LNCaP clone FGC (cell line): ENCODE measurements around the gene NOC2L.

Experiments
- DNase-seq: peaks from one replicate; pipeline ENCODE4 v3.0.0-alpha.2; 2011; ENCODE audit warnings: low read depth
- H3K4me3 ChIP-seq: 2 replicates; pipeline ENCODE4 v1.5.1; 2011; ENCODE audit warnings: mild to moderate bottlenecking, low read depth, low read length, control low read depth
- CTCF ChIP-seq: IDR thresholded peaks from 2 replicates; pipeline ENCODE4 v1.5.1; 2012; ENCODE audit warnings: mild to moderate bottlenecking; ENCODE audit not compliant: control insufficient read depth, insufficient read depth; ENCODE audit errors: extremely low read depth

The NOC2L gene

GRCh38 chr1:923131-923990 lies 35.7 kb downstream of the NOC2L start, which contains the start of gene SAMD11:
SAMD11 (plus strand) TSS chr1:923923; CDS start chr1:924432, 509 bp downstream.
- H3K4me3 ChIP-seq, result peak within 1 kb of the TSS; percentile 53
- no peak for TF ChIP-seq CTCF
- no peak for DNase-seq

GRCh38 chr1:921011-921837 lies 37.8 kb downstream of the NOC2L start:
- no peak overlapping the region for H3K4me3 ChIP-seq
- DNase-seq, result no peak
- TF ChIP-seq CTCF, result peak; percentile 41

- H3K4me3 ChIP-seq, result no peak overlapping the region
- no peak for DNase-seq
- no peak for TF ChIP-seq CTCF
Measured at GRCh38 chr1:920521-920920, 38.5 kb downstream of the NOC2L start.

GRCh38 chr1:920010-920409 lies 39.0 kb downstream of the NOC2L start:
- no peak for DNase-seq
- TF ChIP-seq CTCF, result no peak
- no peak overlapping the region for H3K4me3 ChIP-seq

GRCh38 chr1:919271-919872 lies 39.7 kb downstream of the NOC2L start:
- DNase-seq, result no peak
- no peak for TF ChIP-seq CTCF
- no peak overlapping the region for H3K4me3 ChIP-seq

GRCh38 chr1:918843-919242 lies 40.2 kb downstream of the NOC2L start:
- H3K4me3 ChIP-seq, result no peak overlapping the region
- no peak for TF ChIP-seq CTCF
- DNase-seq, result no peak
